T-helper 9 cell (primary cell): ENCODE data around the gene SORCS1.

Experiments used
- DNase-seq: peaks from one replicate; pipeline ENCODE4 v3.0.0-alpha.2; 2020

SORCS1 gene

GRCh38 chr10:107103174-107104025, 61.1 kb downstream of the SORCS1 start:
- DNase-seq, result no peak

- DNase-seq, result no peak
Measured at GRCh38 chr10:107098326-107098725, 66.2 kb downstream of the SORCS1 start.

- no peak for DNase-seq
Measured at GRCh38 chr10:107094824-107095522, 69.5 kb downstream of the SORCS1 start.

- DNase-seq, result no peak
Measured at GRCh38 chr10:107092321-107092720, 72.2 kb downstream of the SORCS1 start.

- no peak for DNase-seq
Measured at GRCh38 chr10:107091126-107091525, 73.4 kb downstream of the SORCS1 start.

GRCh38 chr10:107085665-107086525, 78.6 kb downstream of the SORCS1 start:
- DNase-seq, result no peak

- DNase-seq, result no peak
Measured at GRCh38 chr10:107083388-107084009, 81.0 kb downstream of the SORCS1 start.

- no peak for DNase-seq
Measured at GRCh38 chr10:107081644-107082043, 82.9 kb downstream of the SORCS1 start.

GRCh38 chr10:107075117-107075516, 89.4 kb downstream of the SORCS1 start:
- no peak for DNase-seq

GRCh38 chr10:107072786-107073185, 91.7 kb downstream of the SORCS1 start:
- no peak for DNase-seq

- no peak for DNase-seq
Measured at GRCh38 chr10:107072028-107072427, 92.5 kb downstream of the SORCS1 start.

- DNase-seq, result no peak
Measured at GRCh38 chr10:107071301-107071700, 93.2 kb downstream of the SORCS1 start.

- DNase-seq, result no peak
Measured at GRCh38 chr10:107067843-107068242, 96.7 kb downstream of the SORCS1 start.

GRCh38 chr10:107064075-107064474, 100.4 kb downstream of the SORCS1 start:
- no peak for DNase-seq

GRCh38 chr10:107059872-107060271, 104.6 kb downstream of the SORCS1 start:
- no peak for DNase-seq

- DNase-seq, result no peak
Measured at GRCh38 chr10:107059068-107059804, 105.3 kb downstream of the SORCS1 start.

- no peak for DNase-seq
Measured at GRCh38 chr10:107058331-107058730, 106.2 kb downstream of the SORCS1 start.

- DNase-seq, result no peak
Measured at GRCh38 chr10:107056182-107056581, 108.3 kb downstream of the SORCS1 start.

- no peak for DNase-seq
Measured at GRCh38 chr10:107054469-107055156, 109.9 kb downstream of the SORCS1 start.

GRCh38 chr10:107051769-107052168, 112.7 kb downstream of the SORCS1 start:
- DNase-seq, result no peak

GRCh38 chr10:107043461-107043860, 121.0 kb downstream of the SORCS1 start:
- no peak for DNase-seq
